Hepatocyte (in vitro differentiated cells): ENCODE results near the gene TM4SF5. TPM values are rescaled to one million over a fixed set of nuclear protein-coding genes. Genes with fewer than 3 reads are reported as not detected.

Source experiments
- DNase-seq: peaks from one replicate; pipeline ENCODE4 v3.0.0-alpha.2; 2016; ENCODE audit warnings: low spot score
- H2AFZ ChIP-seq: fragments of 200-600 bp; sonication (generic); 2 replicates; pipeline ENCODE4 v1.6.0; 2016; ENCODE audit warnings: antibody characterized with exemption, mild to moderate bottlenecking
- H3K27ac ChIP-seq: fragments of 200-600 bp; sonication (generic); 2 replicates; pipeline ENCODE4 v1.5.1; 2016; ENCODE audit warnings: mild to moderate bottlenecking
- H3K27me3 ChIP-seq: fragments of 200-600 bp; sonication (generic); 2 replicates; pipeline ENCODE4 v1.6.1; 2016
- H3K36me3 ChIP-seq: fragments of 200-600 bp; sonication (generic); replicated peaks from 2 replicates; pipeline ENCODE4 v1.5.1; 2016; ENCODE audit warnings: low read depth; ENCODE audit not compliant: insufficient read depth
- H3K4me1 ChIP-seq: fragments of 200-600 bp; sonication (generic); 2 replicates; pipeline ENCODE4 v1.5.1; 2016; ENCODE audit warnings: mild to moderate bottlenecking, moderate library complexity; ENCODE audit not compliant: insufficient read depth
- H3K4me2 ChIP-seq: fragments of 200-600 bp; sonication (generic); 2 replicates; pipeline ENCODE4 v1.6.0; 2016
- H3K4me3 ChIP-seq: fragments of 200-600 bp; sonication (generic); 2 replicates; pipeline ENCODE4 v1.5.1; 2016; ENCODE audit warnings: mild to moderate bottlenecking
- H3K79me2 ChIP-seq: fragments of 200-600 bp; sonication (generic); 2 replicates; pipeline ENCODE4 v1.6.0; 2017; ENCODE audit warnings: mild to moderate bottlenecking
- H3K9me2 ChIP-seq: fragments of 200-600 bp; sonication (generic); replicated peaks from 2 replicates; pipeline ENCODE4 v1.6.0; 2017; ENCODE audit warnings: mild to moderate bottlenecking; ENCODE audit not compliant: insufficient read depth
- H3K9me3 ChIP-seq: fragments of 200-600 bp; sonication (generic); 2 replicates; pipeline ENCODE4 v1.5.1; 2016; ENCODE audit warnings: low read depth, mild to moderate bottlenecking
- H4K20me1 ChIP-seq: fragments of 200-600 bp; sonication (generic); 2 replicates; pipeline ENCODE4 v1.6.0; 2016; ENCODE audit warnings: mild to moderate bottlenecking; ENCODE audit not compliant: insufficient read depth, poor library complexity, severe bottlenecking
- EZH2 ChIP-seq: fragments of 200-600 bp; sonication (generic); IDR thresholded peaks from 2 replicates; pipeline ENCODE4 v1.6.1; 2016; ENCODE audit warnings: antibody characterized with exemption, mild to moderate bottlenecking, borderline replicate concordance
- EZH2phosphoT487 ChIP-seq: fragments of 200-600 bp; sonication (generic); IDR thresholded peaks from one replicate; pipeline ENCODE4 v1.6.1; 2018; ENCODE audit warnings: antibody characterized with exemption, mild to moderate bottlenecking, low read depth, moderate library complexity; ENCODE audit not compliant: unreplicated experiment, severe bottlenecking
- WGBS: methylation state at CpG from one replicate; pipeline ENCODE4 v1.1.6; 2016; ENCODE audit warnings: low lambda C conversion rate; ENCODE audit errors: missing lambda C conversion rate; 5-methylcytosine and 5-hydroxymethylcytosine counted together
- polyA plus RNA-seq: library from polyadenylated mRNA; unstranded; fragments of >200 nt; fragmentation: Nextera tagmentation; extraction: Ambion mirVana; gene quantifications from 2 replicates; pipeline ENCODE4 v1.2.1, GENCODE V29; 2016
- total RNA-seq: library from RNA; depleted of rRNA; stranded (reverse); fragments of >200 nt; gene quantifications from 2 replicates; pipeline ENCODE4 v1.2.3, GENCODE V29; 2014
- TF ChIP-seq, protein P1 (sequence below): fragments of 200-600 bp; sonication (generic); IDR thresholded peaks from 2 replicates; pipeline ENCODE4 v1.5.1; 2016; ENCODE audit warnings: antibody characterized with exemption, mild to moderate bottlenecking; ENCODE audit not compliant: poor library complexity

Gene TM4SF5
- total and polyA plus RNA-seq, 2 experiments from 2014 or later: 20.8 to 54.0 TPM

DNA sequence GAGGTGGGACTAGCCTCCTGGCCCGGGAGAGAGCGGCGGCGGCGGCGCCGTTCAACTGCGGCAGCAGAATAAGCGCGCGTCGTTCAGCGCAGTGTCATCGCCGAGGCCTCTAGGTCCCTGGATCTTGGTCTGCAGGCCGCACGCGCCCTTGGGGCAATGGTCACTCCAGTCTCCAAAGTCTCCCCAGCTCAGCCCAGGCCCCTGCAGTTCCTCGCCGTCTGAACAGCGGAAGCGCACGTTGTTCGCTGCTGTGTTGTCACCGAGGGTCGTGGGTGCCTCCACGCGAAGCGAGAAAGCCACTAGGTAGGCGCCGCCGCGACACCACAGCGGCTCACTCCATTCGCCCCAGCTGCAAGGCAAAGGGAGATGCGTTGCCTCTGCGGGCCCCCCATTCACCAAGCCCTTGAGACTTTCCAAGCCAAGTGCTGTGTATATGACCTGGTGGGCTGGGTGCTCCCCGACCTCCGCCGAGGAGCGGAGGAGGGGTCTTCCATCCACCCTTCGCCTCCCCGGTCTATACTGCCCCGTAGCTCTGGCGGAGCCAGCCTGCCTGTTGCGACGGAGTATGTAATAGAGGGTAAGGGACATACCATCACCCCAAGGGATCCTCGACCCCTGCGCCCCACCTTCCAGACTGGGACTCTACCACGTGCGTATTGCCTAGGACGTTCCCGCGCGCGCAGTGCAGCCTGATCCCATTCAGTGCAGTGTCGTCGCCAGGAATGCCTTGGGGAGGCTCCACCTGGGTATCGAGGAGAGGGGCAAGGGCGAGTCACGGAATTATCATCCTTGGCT, 13.8 kb downstream of the TM4SF5 start:
- no peaks in the 10 kb centered on the region for H3K9me3 ChIP-seq
- no peaks in the 10 kb centered on the region for H3K36me3 ChIP-seq
- WGBS: 96% methylated on average over 59 of the region's 61 CpGs
- H3K4me3 ChIP-seq: no peak overlapping the region
- no peak overlapping the region for H2AFZ ChIP-seq
- H3K4me1 ChIP-seq: peaks cover 18% of the 10 kb centered on the region
- H3K9me2 ChIP-seq: no peaks in the 10 kb centered on the region
- H3K79me2 ChIP-seq: peaks cover 11% of the 10 kb centered on the region
- TF ChIP-seq, protein P1, sequence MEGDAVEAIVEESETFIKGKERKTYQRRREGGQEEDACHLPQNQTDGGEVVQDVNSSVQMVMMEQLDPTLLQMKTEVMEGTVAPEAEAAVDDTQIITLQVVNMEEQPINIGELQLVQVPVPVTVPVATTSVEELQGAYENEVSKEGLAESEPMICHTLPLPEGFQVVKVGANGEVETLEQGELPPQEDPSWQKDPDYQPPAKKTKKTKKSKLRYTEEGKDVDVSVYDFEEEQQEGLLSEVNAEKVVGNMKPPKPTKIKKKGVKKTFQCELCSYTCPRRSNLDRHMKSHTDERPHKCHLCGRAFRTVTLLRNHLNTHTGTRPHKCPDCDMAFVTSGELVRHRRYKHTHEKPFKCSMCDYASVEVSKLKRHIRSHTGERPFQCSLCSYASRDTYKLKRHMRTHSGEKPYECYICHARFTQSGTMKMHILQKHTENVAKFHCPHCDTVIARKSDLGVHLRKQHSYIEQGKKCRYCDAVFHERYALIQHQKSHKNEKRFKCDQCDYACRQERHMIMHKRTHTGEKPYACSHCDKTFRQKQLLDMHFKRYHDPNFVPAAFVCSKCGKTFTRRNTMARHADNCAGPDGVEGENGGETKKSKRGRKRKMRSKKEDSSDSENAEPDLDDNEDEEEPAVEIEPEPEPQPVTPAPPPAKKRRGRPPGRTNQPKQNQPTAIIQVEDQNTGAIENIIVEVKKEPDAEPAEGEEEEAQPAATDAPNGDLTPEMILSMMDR: no peak
- TF ChIP-seq EZH2: no peak
- no peak for TF ChIP-seq EZH2phosphoT487
- no peak overlapping the region for H3K27ac ChIP-seq
- no peaks in the 10 kb centered on the region for H4K20me1 ChIP-seq
- DNase-seq: no peak
- peak overlapping the region; percentile 25 for H3K4me2 ChIP-seq
- H3K27me3 ChIP-seq: no peaks in the 10 kb centered on the region

DNA sequence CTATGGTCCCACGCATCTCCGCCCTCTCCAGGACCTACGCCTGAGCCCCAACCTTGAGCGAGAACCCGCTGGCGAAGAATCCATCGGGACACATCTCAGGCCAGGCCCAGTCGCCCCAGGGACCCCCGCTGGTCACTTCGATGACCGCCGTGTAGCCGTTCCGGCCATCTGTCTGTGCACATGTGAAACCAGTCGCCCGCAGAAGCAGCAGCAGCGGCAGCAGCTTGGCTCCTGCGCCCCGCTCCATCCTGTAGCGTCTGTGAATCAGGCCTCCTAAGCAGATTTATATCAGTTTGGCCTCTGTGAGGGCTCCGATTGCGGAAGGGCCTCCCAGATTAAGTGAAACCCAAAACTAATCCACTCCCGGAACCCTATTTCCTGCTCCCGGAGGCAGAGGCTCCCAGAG, 14.4 kb downstream of the TM4SF5 start, which contains the start of gene VMO1:
Gene VMO1 (minus strand): TSS at position 259 of the 406 bp plus-strand sequence. CDS start 12 bp downstream, at position 247.
- Histone ChIP-seq H3K9me3 (no peaks in the 10 kb centered on the region), H3K36me3 (no peaks in the 10 kb centered on the region), H3K79me2 (peaks cover 11% of the 10 kb centered on the region), H3K4me3 (no peak within 1 kb of the TSS), H3K27ac (no peak within 1 kb of the TSS), H4K20me1 (no peaks in the 10 kb centered on the region), H2AFZ (no peak within 1 kb of the TSS), H3K4me1 (peaks cover 21% of the 10 kb centered on the region), H3K4me2 (peak within 1 kb of the TSS; percentile 46), H3K9me2 (no peaks in the 10 kb centered on the region), H3K27me3 (no peaks in the 10 kb centered on the region)
- DNase-seq: no peak
- no peak for TF ChIP-seq EZH2phosphoT487
- no peak for TF ChIP-seq EZH2
- TF ChIP-seq, protein P1: no peak
- WGBS: 58% methylated on average over 24 of the region's 24 CpGs

DNA sequence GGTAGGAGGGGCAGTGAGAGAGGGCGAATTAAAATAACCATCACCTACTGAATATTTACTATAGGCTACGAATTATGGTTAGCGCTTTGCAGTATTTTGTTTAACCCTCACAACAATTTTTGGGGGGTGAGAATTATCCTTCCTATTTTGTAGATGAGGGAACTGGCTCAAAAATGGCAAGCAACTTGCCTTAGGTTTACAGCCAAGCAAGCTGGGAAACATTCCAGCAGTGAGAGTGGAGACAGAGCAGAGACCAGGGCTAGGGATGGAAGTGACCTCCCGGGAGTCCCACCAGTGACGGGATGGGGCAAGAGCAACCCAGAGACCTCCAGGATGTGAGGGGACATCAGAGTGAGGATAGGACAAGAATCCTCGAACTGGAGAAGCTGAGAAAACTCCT, 14.8 kb downstream of the TM4SF5 start:
- DNase-seq: no peak
- TF ChIP-seq EZH2: no peak
- TF ChIP-seq, protein P1: no peak
- no peak for TF ChIP-seq EZH2phosphoT487
- Histone ChIP-seq H3K4me2 (peak overlapping the region; percentile 46), H3K27ac (no peak overlapping the region), H3K79me2 (peaks cover 11% of the 10 kb centered on the region), H3K4me3 (no peak overlapping the region), H4K20me1 (no peaks in the 10 kb centered on the region), H2AFZ (no peak overlapping the region), H3K9me2 (no peaks in the 10 kb centered on the region), H3K4me1 (peaks cover 21% of the 10 kb centered on the region), H3K9me3 (no peaks in the 10 kb centered on the region), H3K27me3 (no peaks in the 10 kb centered on the region), H3K36me3 (no peaks in the 10 kb centered on the region)
- 62% methylated on average over 6 of the region's 6 CpGs for WGBS
